ENCODE measurements around the gene PP2D1.
"Not testable (repeated sequence)": the region's sequence is repeated elsewhere in the genome, so short reads cannot be mapped to it uniquely, and the experiment has no call there.

The PP2D1 gene

GRCh38 chr3:20039765-20040547 is 27.9 kb upstream of the PP2D1 start, which contains the start of gene KAT2B:
TSS of gene KAT2B (plus strand) at chr3:20040446. CDS start at chr3:20040478, 32 bp downstream.
- peak; percentile 75 for DNase-seq (ENCODE audit: low read depth)

DNA sequence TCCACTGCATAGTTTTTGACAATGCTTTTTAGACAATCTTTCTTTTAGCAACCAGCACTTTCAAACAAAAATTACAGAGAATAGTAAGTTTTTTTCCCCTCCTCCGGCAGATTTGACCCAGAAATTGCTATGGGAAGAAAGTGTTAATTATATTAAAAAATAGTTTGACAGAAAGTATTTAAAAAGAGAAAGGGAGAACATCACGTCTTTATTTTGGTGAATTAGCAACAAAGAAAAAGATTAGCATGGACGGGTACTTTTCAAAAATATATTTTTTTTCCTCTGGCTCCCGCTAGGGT is 27.4 kb upstream of the PP2D1 start:
- no peak for DNase-seq (ENCODE audit: low read depth)

DNA sequence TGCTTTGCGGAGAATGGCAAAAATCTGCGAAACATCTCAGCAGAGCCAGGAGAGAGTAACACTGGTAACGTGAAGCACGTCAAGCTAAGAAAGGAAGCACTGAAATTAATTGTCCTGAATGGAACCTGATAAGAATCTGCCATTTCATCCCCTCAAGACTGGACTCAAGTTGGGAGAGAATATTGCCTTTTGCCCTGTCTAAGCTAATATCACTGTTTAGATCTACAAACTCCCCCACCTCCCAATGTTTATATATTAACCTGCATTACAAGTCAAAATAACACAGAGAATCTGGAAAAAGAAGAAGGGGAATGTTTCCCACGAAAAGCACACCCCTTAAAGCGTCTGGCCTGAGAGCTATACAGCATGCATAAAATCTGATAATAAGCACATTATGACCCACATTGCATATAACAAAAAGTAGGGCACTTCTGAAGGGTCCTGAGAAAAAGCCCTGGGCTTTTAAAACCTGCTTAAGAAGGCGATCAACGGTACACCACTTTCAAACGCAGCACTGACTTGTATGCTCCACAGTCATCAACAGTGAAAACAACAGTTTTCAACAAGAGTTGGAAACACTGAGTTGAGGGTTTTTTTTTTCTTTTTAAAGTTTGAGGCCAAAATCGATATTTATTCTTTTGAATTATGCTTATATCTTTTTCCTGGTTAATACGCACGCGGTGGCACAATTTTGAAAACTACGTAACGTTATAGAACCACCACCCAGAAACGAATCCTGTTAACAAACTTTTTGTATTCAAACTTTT is 26.8 kb upstream of the PP2D1 start:
- no peak for DNase-seq (ENCODE audit: low read depth)

DNA sequence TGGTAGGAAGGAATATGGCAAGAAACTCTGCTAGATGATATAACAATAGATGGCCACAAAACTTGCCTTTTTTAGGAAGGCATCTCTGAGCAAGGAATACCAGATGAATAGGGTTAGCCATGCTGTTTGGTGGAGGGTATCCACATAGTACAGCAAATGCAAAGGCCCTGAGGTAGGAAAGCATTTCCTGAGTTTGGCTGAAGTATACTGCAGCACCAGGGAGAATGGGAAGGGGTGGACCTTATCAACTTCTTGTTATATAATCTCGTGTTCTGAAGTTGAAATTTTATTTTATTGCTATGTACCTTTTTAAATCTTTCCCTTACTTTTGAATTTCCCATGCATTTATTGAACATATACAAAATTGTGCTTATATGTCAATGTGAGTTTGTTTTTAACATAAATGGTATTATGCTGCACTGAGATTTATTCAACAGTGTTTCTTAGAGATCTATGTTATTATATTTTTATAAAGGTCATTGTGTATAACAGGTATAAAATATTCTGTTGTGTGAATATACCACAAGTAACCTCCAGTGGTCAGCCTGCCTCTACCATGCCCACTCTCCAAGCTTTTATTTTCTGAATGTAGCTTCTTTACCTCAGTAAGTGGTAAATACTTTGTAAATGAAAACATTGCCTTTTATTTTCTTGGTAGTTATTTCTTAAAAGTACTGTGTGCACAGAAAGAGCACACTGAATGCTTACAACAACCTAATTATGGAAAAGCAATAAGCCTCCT is 25.4 kb upstream of the PP2D1 start:
- no peak for DNase-seq (ENCODE audit: low read depth)

- no peak for DNase-seq (ENCODE audit: low read depth)
Measured at GRCh38 chr3:20035019-20035418, 23.0 kb upstream of the PP2D1 start.

DNA sequence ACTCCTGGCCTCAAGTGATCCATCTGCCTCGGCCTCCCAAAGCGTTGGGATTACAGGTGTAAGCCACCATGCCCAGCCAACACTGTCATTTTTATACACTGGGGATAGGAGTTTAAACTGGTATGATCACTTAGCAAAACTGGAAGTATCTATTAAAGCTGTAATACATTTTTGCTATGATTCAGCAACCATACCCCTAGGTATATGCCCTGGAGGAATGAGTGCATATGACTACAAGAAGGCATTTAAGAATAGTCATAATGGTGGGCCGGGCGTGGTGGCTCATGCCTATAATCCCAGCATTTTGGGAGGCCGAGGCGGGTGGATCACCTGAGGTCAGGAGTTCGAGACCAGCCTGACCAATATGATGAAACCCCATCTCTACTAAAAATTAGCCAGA is 19.9 kb upstream of the PP2D1 start:
- DNase-seq (ENCODE audit: low read depth): not testable (repeated sequence)

DNA sequence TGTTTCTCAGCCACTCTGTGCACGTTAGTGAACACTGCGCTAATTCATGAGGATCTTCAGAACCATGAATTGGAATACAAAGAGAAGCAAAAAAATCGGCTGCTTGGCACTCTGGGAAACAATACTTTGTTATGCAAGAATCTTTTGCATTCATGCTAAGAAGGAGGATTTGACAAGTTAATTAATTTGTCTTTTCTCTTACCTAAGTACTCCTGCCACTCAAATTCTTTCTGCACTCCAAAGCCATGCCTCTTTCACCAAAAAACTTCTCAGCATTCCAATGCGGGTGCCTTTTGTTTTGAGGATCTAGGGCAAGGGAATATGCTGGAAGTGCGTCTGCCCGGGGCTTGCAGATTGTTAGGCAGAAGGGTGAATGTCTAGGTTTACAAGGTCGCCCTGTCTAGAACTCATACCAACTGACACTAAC is 16.9 kb upstream of the PP2D1 start:
- DNase-seq (ENCODE audit: low read depth): no peak

GRCh38 chr3:20027136-20027535 is 15.1 kb upstream of the PP2D1 start:
- no peak for DNase-seq (ENCODE audit: low read depth)

DNA sequence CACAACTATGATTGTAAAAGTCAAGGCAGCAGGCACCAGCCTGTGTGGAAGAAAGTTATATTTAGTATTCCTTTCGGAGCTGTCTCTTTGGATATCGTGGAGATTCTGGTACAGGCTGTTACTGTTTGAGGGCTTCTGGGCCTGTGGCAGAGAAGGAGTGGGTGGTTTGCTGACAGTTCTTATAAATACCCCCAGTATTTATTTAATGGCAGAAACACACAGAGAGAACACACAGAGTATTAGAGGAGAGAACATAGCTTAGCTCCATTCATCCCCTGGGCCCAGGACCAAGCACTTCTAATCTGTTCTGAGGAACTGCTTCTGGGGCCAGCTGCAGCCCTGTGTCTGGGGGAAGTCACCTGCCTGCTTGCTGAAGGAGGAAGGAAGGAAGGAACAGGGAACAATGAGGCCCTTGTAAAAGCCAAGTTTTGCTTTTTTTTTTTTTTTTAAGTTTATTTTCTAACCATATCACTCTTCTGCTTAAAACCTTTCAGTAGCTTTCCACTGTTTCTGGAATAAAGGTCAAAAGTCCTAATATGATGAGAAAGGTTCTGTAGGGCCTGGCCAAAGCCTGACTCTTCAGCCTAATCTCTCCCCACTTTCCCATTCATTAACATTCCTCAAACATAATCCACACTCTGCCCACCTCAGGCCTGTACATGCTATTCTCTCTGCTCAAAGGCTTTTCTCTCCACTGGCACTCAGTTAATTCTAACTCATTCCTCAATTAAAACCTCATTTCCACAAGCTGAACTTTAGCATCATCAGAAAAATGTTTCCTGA is 11.8 kb upstream of the PP2D1 start:
- no peak for DNase-seq (ENCODE audit: low read depth)

- no peak for DNase-seq (ENCODE audit: low read depth)
Measured at GRCh38 chr3:20022954-20023622, 11.0 kb upstream of the PP2D1 start.

- not testable (repeated sequence) for DNase-seq (ENCODE audit: low read depth)
Measured at GRCh38 chr3:20016076-20016475, 4.0 kb upstream of the PP2D1 start.

- no peak for DNase-seq (ENCODE audit: low read depth)
Measured at GRCh38 chr3:20015525-20015924, 3.5 kb upstream of the PP2D1 start.

GRCh38 chr3:20013396-20013795 is 1.3 kb upstream of the PP2D1 start:
- DNase-seq (ENCODE audit: low read depth): no peak

DNA sequence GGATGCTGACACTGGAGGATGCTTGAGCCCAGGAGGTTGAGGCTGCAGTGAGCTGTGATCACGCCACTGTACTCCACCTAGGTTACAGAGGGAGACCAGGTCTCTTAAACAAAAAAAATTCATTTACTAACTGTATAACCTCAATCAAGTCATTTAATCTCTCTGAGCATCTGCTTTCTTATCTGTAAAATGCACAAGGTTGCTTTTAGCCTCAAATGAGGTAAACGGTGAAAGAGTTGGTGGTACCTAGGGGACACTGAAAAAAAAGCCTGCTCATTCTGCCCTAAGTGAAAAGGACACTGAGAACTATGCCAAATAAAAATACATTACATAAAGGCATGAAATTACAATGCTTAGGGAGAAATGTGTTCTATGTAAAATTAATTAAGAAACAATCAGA is 3.4 kb downstream of the PP2D1 start:
- no peak for DNase-seq (ENCODE audit: low read depth)

- no peak for DNase-seq (ENCODE audit: low read depth)
Measured at GRCh38 chr3:20007960-20008359, 4.1 kb downstream of the PP2D1 start.

DNA sequence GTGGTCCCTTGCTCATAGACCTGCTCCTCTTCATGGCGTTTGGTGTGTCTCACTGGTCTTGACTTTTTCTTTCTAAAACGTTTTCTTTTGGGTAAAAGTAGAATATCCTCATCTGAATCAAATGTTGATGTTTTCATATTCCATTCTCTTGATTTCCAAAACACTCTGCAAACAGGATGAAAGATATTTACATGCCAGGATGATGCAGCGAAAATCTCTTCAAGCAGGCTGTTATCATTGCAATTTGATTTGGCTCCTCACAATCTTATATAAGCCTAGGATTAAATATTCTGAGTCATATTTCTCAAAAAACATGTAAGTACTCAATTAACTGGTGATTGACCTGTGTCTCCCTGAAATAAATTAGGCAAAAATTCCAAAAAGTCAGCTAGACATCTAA is 10.1 kb downstream of the PP2D1 start:
- no peak for DNase-seq (ENCODE audit: low read depth)

- DNase-seq (ENCODE audit: low read depth): no peak
Measured at GRCh38 chr3:19997502-19997901, 14.6 kb downstream of the PP2D1 start.

GRCh38 chr3:19994796-19995195 is 17.3 kb downstream of the PP2D1 start:
- no peak for DNase-seq (ENCODE audit: low read depth)

DNA sequence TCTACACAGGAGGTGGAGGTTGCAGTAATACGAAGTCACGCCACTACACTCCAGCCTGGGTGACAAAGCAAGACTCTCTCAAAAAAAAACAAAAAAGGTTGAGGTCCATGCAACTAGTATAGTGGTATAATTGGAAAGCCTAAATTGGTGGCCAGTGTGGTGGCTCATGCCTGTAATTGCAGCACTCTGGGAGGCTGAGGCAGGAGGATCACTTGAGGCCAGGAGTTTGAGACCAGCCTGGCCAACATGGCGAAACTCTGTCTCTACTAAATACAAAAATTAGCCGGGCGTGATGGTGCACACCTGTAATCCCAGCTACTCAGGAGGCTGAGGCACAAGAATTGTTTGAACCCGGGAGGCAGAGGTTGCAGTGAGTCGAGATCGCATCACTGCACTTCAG is 23.2 kb downstream of the PP2D1 start:
- not testable (repeated sequence) for DNase-seq (ENCODE audit: low read depth)

DNA sequence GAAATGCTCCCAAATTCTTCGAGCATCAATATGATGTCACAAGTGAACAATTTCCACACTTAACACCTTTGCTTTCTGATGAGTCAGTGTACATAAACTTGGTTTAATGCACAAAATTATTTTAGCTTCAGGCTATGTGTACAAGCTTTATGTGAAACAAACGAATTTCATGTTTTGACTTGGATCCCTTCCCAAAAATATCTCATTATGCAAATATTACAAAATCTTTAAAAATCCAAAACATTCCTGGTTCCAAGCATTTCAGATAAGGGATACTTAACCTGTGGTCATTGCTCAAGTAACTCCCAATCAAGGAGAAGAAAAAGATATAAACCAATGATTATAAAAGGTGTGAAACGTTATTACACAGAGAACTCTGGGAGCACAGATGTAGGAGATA is 40.0 kb downstream of the PP2D1 start:
- no peak for DNase-seq (ENCODE audit: low read depth)

DNA sequence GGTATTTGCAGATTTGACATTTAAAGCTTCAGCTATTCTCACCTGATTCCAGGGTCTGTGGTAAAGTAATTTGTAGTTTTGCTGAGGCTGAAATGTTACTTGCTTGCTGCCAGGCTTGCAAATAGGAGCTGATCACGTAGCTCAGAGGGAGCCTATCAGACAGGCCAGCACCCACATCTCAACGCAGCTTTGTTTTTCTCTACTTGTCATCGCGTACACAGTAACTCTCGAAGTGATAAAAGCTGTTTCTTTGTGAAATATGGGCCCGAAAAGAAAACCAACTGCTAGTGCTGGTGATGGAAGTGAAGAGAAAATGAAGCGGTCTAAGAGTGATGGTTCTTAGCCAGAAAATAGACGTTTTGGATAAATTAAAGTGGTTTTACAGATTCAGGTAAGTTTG is 41.7 kb downstream of the PP2D1 start:
- no peak for DNase-seq (ENCODE audit: low read depth)

DNA sequence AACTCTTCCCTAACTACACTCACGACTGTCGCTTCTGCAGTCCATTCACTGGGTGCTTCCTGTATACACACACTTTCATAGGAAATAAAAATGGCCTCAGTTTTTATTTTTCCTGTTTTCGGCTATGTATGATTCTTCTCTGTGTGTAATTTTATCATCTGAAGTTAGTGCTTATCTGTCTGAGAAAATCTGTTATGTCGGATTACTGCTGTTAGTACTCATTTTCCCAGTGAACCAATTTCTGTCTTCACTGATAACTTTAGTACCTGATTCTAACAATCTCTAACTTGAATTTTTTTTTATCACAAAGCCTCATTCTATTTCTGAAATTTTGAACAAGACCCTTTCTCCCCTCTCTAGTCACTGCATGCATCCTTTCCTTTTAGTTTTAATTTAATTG is 44.3 kb downstream of the PP2D1 start:
- no peak for DNase-seq (ENCODE audit: low read depth)

All from stimulated activated CD8-positive, alpha-beta memory T cell treated with anti-CD3 and anti-CD28 coated beads, Interleukin-12 subunit alpha, Interleukin-12 subunit beta, amount 100 ng/mL, for 4 hours (primary cell).